Keratinocyte (primary cell): ENCODE measurements around the gene HOXB6. TPM values are rescaled to one million over a fixed set of nuclear protein-coding genes. Genes with fewer than 3 reads are reported as not detected.

Experiments used
- DNase-seq: peaks from one replicate; pipeline ENCODE4 v3.0.0-alpha.2; 2011; ENCODE audit warnings: low read depth, missing footprints, low spot score
- FAIRE-seq: peaks from 2 replicates; lab custom pipeline; 2011; peaks lifted over from hg19 to GRCh38; lab: Jason Lieb, UNC
- H2AFZ ChIP-seq: 2 replicates; pipeline ENCODE4 v1.6.0; 2012; ENCODE audit warnings: low read length, control low read depth, inconsistent platforms; ENCODE audit not compliant: control insufficient read depth
- H3K27ac ChIP-seq: 2 replicates; pipeline ENCODE4 v1.5.1; 2011; ENCODE audit warnings: low read length; ENCODE audit not compliant: control insufficient read depth, insufficient read depth
- H3K27me3 ChIP-seq: 3 replicates; pipeline ENCODE4 v1.6.0; 2011; ENCODE audit warnings: low read length; ENCODE audit not compliant: control insufficient read depth, insufficient read depth; ENCODE audit errors: extremely low read depth
- H3K36me3 ChIP-seq, 2 experiments: 2 replicates in 1 of 2; 3 replicates in 1 of 2; pipeline ENCODE4 v1.5.1; 2011; ENCODE audit warnings: low read length in 2 of 2, mild to moderate bottlenecking in 1 of 2; ENCODE audit not compliant: control insufficient read depth in 2 of 2, insufficient read depth in 2 of 2; ENCODE audit errors: extremely low read depth in 1 of 2
- H3K4me1 ChIP-seq: 3 replicates; pipeline ENCODE4 v1.5.1; 2011; ENCODE audit warnings: low read length; ENCODE audit not compliant: control insufficient read depth, insufficient read depth; ENCODE audit errors: extremely low read depth
- H3K4me2 ChIP-seq: 3 replicates; pipeline ENCODE4 v1.6.0; 2011; ENCODE audit warnings: low read depth, low read length; ENCODE audit not compliant: control insufficient read depth, insufficient read depth; ENCODE audit errors: extremely low read depth
- H3K4me3 ChIP-seq, 3 experiments: fragments of 200-600 bp in 1 of 3; sonication (generic) in 1 of 3; 2 replicates in 2 of 3; 3 replicates in 1 of 3; pipeline ENCODE4 v1.5.1; 2011 to 2016; ENCODE audit warnings: low read length in 3 of 3, mild to moderate bottlenecking in 3 of 3, control low read depth in 2 of 3, inconsistent platforms in 1 of 3, low read depth in 1 of 3, mixed read lengths in 1 of 3, mixed run types in 1 of 3, moderate library complexity in 1 of 3; ENCODE audit not compliant: control insufficient read depth in 2 of 3, insufficient read depth in 2 of 3; ENCODE audit errors: extremely low read depth in 1 of 3
- H3K79me2 ChIP-seq: 2 replicates; pipeline ENCODE4 v1.6.0; 2012; ENCODE audit warnings: low read length; ENCODE audit not compliant: control insufficient read depth, insufficient read depth
- H3K9ac ChIP-seq: 3 replicates; pipeline ENCODE4 v1.6.0; 2011; ENCODE audit warnings: low read length; ENCODE audit not compliant: control insufficient read depth, insufficient read depth; ENCODE audit errors: extremely low read depth
- H3K9me1 ChIP-seq: 3 replicates; pipeline ENCODE4 v1.6.0; 2011; ENCODE audit warnings: low read length; ENCODE audit not compliant: control insufficient read depth, insufficient read depth; ENCODE audit errors: extremely low read depth
- H3K9me3 ChIP-seq: 2 replicates; pipeline ENCODE4 v1.5.1; 2012; ENCODE audit warnings: low read depth, low read length; ENCODE audit not compliant: control insufficient read depth
- H4K20me1 ChIP-seq: 3 replicates; pipeline ENCODE4 v1.6.0; 2011; ENCODE audit warnings: low read length; ENCODE audit not compliant: control insufficient read depth, insufficient read depth; ENCODE audit errors: extremely low read depth
- CTCF ChIP-seq, 3 experiments: IDR thresholded peaks in 1 of 3; conservative IDR thresholded peaks in 1 of 3; optimal IDR thresholded peaks in 1 of 3; 2 replicates in 2 of 3; 3 replicates in 1 of 3; pipeline versions ENCODE3 to v1.5.1; 2011; ENCODE audit warnings: low read length in 3 of 3, mild to moderate bottlenecking in 3 of 3, moderate library complexity in 2 of 3, control low read depth in 1 of 3, inconsistent platforms in 1 of 3; ENCODE audit not compliant: insufficient read depth in 2 of 3; ENCODE audit errors: extremely low read depth in 1 of 3
- EZH2 ChIP-seq: IDR thresholded peaks from one replicate; pipeline ENCODE4 v1.6.1; 2012; ENCODE audit warnings: inconsistent platforms, mild to moderate bottlenecking, low read length, moderate library complexity
- dilution Hi-C: fragments of 300-500 bp; cut with MboI; formaldehyde crosslinking; loops from one replicate; pipeline ENCODE4 v1.7.0; 2020; ENCODE audit warnings: low sequenced_read_pairs; ENCODE audit not compliant: extremely low pct_ligation_motif_present
- polyA plus RNA-seq, 5 experiments: library from polyadenylated mRNA; depleted of rRNA in 3 of 5; stranded (reverse) in 3 of 5; stranded (forward) in 1 of 5; unstranded in 1 of 5; fragments of >200 nt; gene quantifications; 1 replicate in 1 of 5; 2 replicates in 3 of 5; 3 replicates in 1 of 5; pipeline versions ENCODE4 v1.2.1 to v1.2.3, GENCODE V29; 2011 to 2012; ENCODE audit warnings: missing spikeins in 2 of 5, low read depth in 1 of 5, low replicate concordance in 1 of 5

Gene HOXB6
- polyA plus RNA-seq, 1 donor (not counting 4 experiments of a cell fraction or from before 2014, with no cell fraction given) = 0.62 TPM

- Histone ChIP-seq H3K4me3 (no peak overlapping the region), H4K20me1 (no peaks in the 10 kb centered on the region), H3K36me3 (peaks cover 0 to 3% of the 10 kb centered on the region in 2 experiments), H3K27me3 (peaks cover 17% of the 10 kb centered on the region), H3K4me1 (peaks cover 12% of the 10 kb centered on the region), H2AFZ (no peak overlapping the region), H3K9ac (no peak overlapping the region), H3K9me3 (no peaks in the 10 kb centered on the region), H3K27ac (no peak overlapping the region), H3K9me1 (no peaks in the 10 kb centered on the region), H3K79me2 (no peaks in the 10 kb centered on the region), H3K4me2 (no peak overlapping the region)
- no peak for FAIRE-seq
- DNase-seq = no peak
- no peak for TF ChIP-seq EZH2
- TF ChIP-seq CTCF (optimal IDR thresholded peaks at IDR 0.05 in 1 of 3, IDR thresholded peaks at IDR 0.05 in 1 of 3, conservative IDR thresholded peaks at IDR 0.05 in 1 of 3; ENCODE audit: extremely low read depth in 1 of 3, insufficient read depth in 2 of 3, low read length in 3 of 3) = no peak
- dilution Hi-C loops = no loop called here
Observed at GRCh38 chr17:48551596-48552465, 53.0 kb downstream of the HOXB6 start.

- Histone ChIP-seq H3K4me1 (peaks cover 8% of the 10 kb centered on the region), H3K9me3 (no peaks in the 10 kb centered on the region), H3K9ac (no peak overlapping the region), H3K79me2 (no peaks in the 10 kb centered on the region), H3K36me3 (peaks cover 0 to 3% of the 10 kb centered on the region in 2 experiments), H3K4me3 (no peak overlapping the region), H3K9me1 (no peaks in the 10 kb centered on the region), H3K4me2 (no peak overlapping the region), H3K27me3 (peaks cover 21% of the 10 kb centered on the region), H3K27ac (no peak overlapping the region), H4K20me1 (no peaks in the 10 kb centered on the region), H2AFZ (no peak overlapping the region)
- DNase-seq = no peak
- FAIRE-seq = no peak
- dilution Hi-C loops = no loop called here
- TF ChIP-seq EZH2 = no peak
- no peak for TF ChIP-seq CTCF (optimal IDR thresholded peaks at IDR 0.05 in 1 of 3, IDR thresholded peaks at IDR 0.05 in 1 of 3, conservative IDR thresholded peaks at IDR 0.05 in 1 of 3; ENCODE audit: extremely low read depth in 1 of 3, insufficient read depth in 2 of 3, low read length in 3 of 3)
Observed at GRCh38 chr17:48551214-48551555, 53.6 kb downstream of the HOXB6 start.
